ENCODE data around the gene THTPA. TPM values are rescaled to one million over a fixed set of nuclear protein-coding genes. Genes with fewer than 3 reads are reported as not detected.

Gene THTPA
- total RNA-seq, 1 donor from 2014 or later: 115 TPM

GRCh38 chr14:23565626-23566025 lies 9.6 kb downstream of the THTPA start:
- no peak for TF ChIP-seq CTCF (IDR thresholded peaks at IDR 0.05)
- intact Hi-C loops (cut with DNase I): loop anchor here (10.0 kb wide), 1 partner anchor 799 kb away; the partner anchor contains the start of gene NFATC4
- no peak for DNase-seq (ENCODE audit: low spot score in 2 of 2)

GRCh38 chr14:23566112-23566777 lies 10.2 kb downstream of the THTPA start:
- Histone ChIP-seq H3K4me1 (peaks cover 0 to 8% of the 10 kb centered on the region in 2 donors), H3K27ac (no peak overlapping the region), H3K36me3 (no peaks in the 10 kb centered on the region), H3K9me3 (no peaks in the 10 kb centered on the region), H3K27me3 (no peaks in the 10 kb centered on the region), H3K4me3 (peak overlapping the region; percentile 65 to 68)
- intact Hi-C loops (cut with DNase I): loop anchor here (10.0 kb wide), 1 partner anchor 799 kb away; the partner anchor contains the start of gene NFATC4
- DNase-seq (ENCODE audit: low spot score in 2 of 2): no peak
- no peak for TF ChIP-seq CTCF (IDR thresholded peaks at IDR 0.05)

More at GRCh38 chr14:23565626-23566025, 9.6 kb downstream of the THTPA start:
- no peak overlapping the region for H3K4me3 ChIP-seq
- peaks cover 0 to 8% of the 10 kb centered on the region in 2 donors for H3K4me1 ChIP-seq
- H3K9me3 ChIP-seq: no peaks in the 10 kb centered on the region
- no peaks in the 10 kb centered on the region for H3K27me3 ChIP-seq
- H3K27ac ChIP-seq: no peak overlapping the region
- H3K36me3 ChIP-seq: no peaks in the 10 kb centered on the region

GRCh38 chr14:23566778-23567185 lies 10.7 kb downstream of the THTPA start:
- Histone ChIP-seq H3K9me3 (no peaks in the 10 kb centered on the region), H3K27ac (peak overlapping the region; percentile 39 to 41), H3K4me3 (peak overlapping the region; percentile 65 to 68), H3K27me3 (no peaks in the 10 kb centered on the region), H3K4me1 (peaks cover 0 to 8% of the 10 kb centered on the region in 2 donors), H3K36me3 (no peaks in the 10 kb centered on the region)
- DNase-seq (ENCODE audit: low spot score in 2 of 2): no peak
- TF ChIP-seq CTCF (IDR thresholded peaks at IDR 0.05): no peak
- intact Hi-C loops (cut with DNase I): loop anchor here (10.0 kb wide), 1 partner anchor 798 kb away; the partner anchor contains the start of gene NFATC4

GRCh38 chr14:23567186-23568020 lies 11.3 kb downstream of the THTPA start, which contains the start of gene AP1G2:
Gene AP1G2 (minus strand): TSS chr14:23567791. CDS start chr14:23567314, 477 bp downstream.
- H3K4me1 ChIP-seq: peaks cover 0 to 8% of the 10 kb centered on the region in 2 donors
- H3K36me3 ChIP-seq: no peaks in the 10 kb centered on the region
- DNase-seq (ENCODE audit: low spot score in 2 of 2): peak; percentile 42 to 86
- H3K27ac ChIP-seq: peak within 1 kb of the TSS; percentile 39 to 41
- TF ChIP-seq CTCF (IDR thresholded peaks at IDR 0.05): no peak
- intact Hi-C loops (cut with DNase I): loop anchor here (10.0 kb wide), 1 partner anchor 797 kb away; the partner anchor contains the start of gene NFATC4
- peak within 1 kb of the TSS; percentile 65 to 68 for H3K4me3 ChIP-seq
- H3K27me3 ChIP-seq: no peaks in the 10 kb centered on the region
- H3K9me3 ChIP-seq: no peaks in the 10 kb centered on the region

- peaks cover 0 to 8% of the 10 kb centered on the region in 2 donors for H3K4me1 ChIP-seq
- no peaks in the 10 kb centered on the region for H3K36me3 ChIP-seq
- no peaks in the 10 kb centered on the region for H3K9me3 ChIP-seq
- DNase-seq (ENCODE audit: low spot score in 2 of 2): peak in 1 of 2 donors; percentile 47
- peak overlapping the region; percentile 65 to 68 for H3K4me3 ChIP-seq
- peak overlapping the region in 1 of 2 donors; percentile 39 for H3K27ac ChIP-seq
- no peaks in the 10 kb centered on the region for H3K27me3 ChIP-seq
- no peak for TF ChIP-seq CTCF (IDR thresholded peaks at IDR 0.05)
- intact Hi-C loops (cut with DNase I): loop anchor here (10.0 kb wide), 1 partner anchor 797 kb away; the partner anchor contains the start of gene NFATC4
Observed at GRCh38 chr14:23568021-23568599, 12.0 kb downstream of the THTPA start.

All from ascending aorta (tissue), 2 donors.